Measurements from ENCODE around the gene ATP5PF. TPM values are rescaled to one million over a fixed set of nuclear protein-coding genes. Genes with fewer than 3 reads are reported as not detected.
"Not testable (repeated sequence)": the region's sequence is repeated elsewhere in the genome, so short reads cannot be mapped to it uniquely, and the experiment has no call there.

Gene ATP5PF
- 141 TPM for total RNA-seq

GRCh38 chr21:25734904-25735645 is at the start of gene ATP5PF, which contains the start of gene GABPA:
Gene ATP5PF (minus strand): TSS chr21:25734904. CDS start chr21:25729794, 5,110 bp downstream.
Gene GABPA (plus strand): TSS chr21:25734972. CDS start chr21:25741599, 6,627 bp downstream.
- peak; percentile 99 for DNase-seq

- not testable (repeated sequence) for DNase-seq
These were observed 43.6 kb upstream of the ATP5PF start for GRCh38 chr21:25778126-25778875.

- no peak for DNase-seq
These were observed 41.7 kb upstream of the ATP5PF start for GRCh38 chr21:25776440-25776839.

- DNase-seq: no peak
These were observed 38.0 kb upstream of the ATP5PF start for GRCh38 chr21:25772686-25773085.

GRCh38 chr21:25767921-25768320 is 33.2 kb upstream of the ATP5PF start:
- no peak for DNase-seq

GRCh38 chr21:25764065-25764464 is 29.4 kb upstream of the ATP5PF start:
- DNase-seq: no peak

GRCh38 chr21:25760677-25761076 is 26.0 kb upstream of the ATP5PF start:
- DNase-seq: no peak

- no peak for DNase-seq
These were observed 25.4 kb upstream of the ATP5PF start for GRCh38 chr21:25760061-25760460.

GRCh38 chr21:25759573-25759972 is 24.9 kb upstream of the ATP5PF start:
- no peak for DNase-seq

- DNase-seq: peak; percentile 50
These were observed 22.8 kb upstream of the ATP5PF start for GRCh38 chr21:25757531-25757930.

- no peak for DNase-seq
These were observed 21.7 kb upstream of the ATP5PF start for GRCh38 chr21:25756190-25756932.

GRCh38 chr21:25752416-25752815 is 17.7 kb upstream of the ATP5PF start:
- no peak for DNase-seq

- peak; percentile 8 for DNase-seq
These were observed 15.4 kb upstream of the ATP5PF start for GRCh38 chr21:25750085-25750484.

GRCh38 chr21:25744854-25745253 is 10.2 kb upstream of the ATP5PF start:
- DNase-seq: no peak

- DNase-seq: no peak
These were observed 8.2 kb upstream of the ATP5PF start for GRCh38 chr21:25742900-25743299.

GRCh38 chr21:25737421-25737820 is 2.7 kb upstream of the ATP5PF start:
- no peak for DNase-seq

GRCh38 chr21:25735646-25736597 is 1.2 kb upstream of the ATP5PF start:
- peak; percentile 94 for DNase-seq

GRCh38 chr21:25734654-25734903 is 125 bp downstream of the ATP5PF start:
- no peak for DNase-seq

GRCh38 chr21:25733859-25734653 is 648 bp downstream of the ATP5PF start:
- peak; percentile 46 for DNase-seq

GRCh38 chr21:25732091-25732760 is 2.5 kb downstream of the ATP5PF start:
- no peak for DNase-seq
